ENCODE results near the gene LTBP3.

The LTBP3 gene

GRCh38 chr11:65506772-65507505 is 51.2 kb downstream of the LTBP3 start:
- DNase-seq (ENCODE audit: low read depth in 2 of 2): peak in 1 of 2 donors; percentile 38

- DNase-seq (ENCODE audit: low read depth in 2 of 2): no peak
Measured at GRCh38 chr11:65506290-65506771, 51.8 kb downstream of the LTBP3 start.

GRCh38 chr11:65505466-65506289 is 52.5 kb downstream of the LTBP3 start:
- no peak for DNase-seq (ENCODE audit: low read depth in 2 of 2)

DNA sequence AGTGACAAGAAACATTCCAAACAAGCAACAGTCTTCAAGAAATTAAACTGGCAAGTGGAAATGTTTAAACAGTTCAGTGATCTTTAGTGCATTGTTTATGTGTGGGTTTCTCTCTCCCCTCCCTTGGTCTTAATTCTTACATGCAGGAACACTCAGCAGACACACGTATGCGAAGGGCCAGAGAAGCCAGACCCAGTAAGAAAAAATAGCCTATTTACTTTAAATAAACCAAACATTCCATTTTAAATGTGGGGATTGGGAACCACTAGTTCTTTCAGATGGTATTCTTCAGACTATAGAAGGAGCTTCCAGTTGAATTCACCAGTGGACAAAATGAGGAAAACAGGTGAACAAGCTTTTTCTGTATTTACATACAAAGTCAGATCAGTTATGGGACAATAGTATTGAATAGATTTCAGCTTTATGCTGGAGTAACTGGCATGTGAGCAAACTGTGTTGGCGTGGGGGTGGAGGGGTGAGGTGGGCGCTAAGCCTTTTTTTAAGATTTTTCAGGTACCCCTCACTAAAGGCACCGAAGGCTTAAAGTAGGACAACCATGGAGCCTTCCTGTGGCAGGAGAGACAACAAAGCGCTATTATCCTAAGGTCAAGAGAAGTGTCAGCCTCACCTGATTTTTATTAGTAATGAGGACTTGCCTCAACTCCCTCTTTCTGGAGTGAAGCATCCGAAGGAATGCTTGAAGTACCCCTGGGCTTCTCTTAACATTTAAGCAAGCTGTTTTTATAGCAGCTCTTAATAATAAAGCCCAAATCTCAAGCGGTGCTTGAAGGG is 53.3 kb downstream of the LTBP3 start:
- DNase-seq (ENCODE audit: low read depth in 2 of 2): no peak

DNA sequence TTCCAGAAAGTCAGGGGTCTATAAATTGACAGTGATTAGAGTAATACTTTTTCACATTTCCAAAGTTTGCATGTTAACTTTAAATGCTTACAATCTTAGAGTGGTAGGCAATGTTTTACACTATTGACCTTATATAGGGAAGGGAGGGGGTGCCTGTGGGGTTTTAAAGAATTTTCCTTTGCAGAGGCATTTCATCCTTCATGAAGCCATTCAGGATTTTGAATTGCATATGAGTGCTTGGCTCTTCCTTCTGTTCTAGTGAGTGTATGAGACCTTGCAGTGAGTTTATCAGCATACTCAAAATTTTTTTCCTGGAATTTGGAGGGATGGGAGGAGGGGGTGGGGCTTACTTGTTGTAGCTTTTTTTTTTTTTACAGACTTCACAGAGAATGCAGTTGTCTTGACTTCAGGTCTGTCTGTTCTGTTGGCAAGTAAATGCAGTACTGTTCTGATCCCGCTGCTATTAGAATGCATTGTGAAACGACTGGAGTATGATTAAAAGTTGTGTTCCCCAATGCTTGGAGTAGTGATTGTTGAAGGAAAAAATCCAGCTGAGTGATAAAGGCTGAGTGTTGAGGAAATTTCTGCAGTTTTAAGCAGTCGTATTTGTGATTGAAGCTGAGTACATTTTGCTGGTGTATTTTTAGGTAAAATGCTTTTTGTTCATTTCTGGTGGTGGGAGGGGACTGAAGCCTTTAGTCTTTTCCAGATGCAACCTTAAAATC is 54.0 kb downstream of the LTBP3 start:
- no peak for DNase-seq (ENCODE audit: low read depth in 2 of 2)

- DNase-seq (ENCODE audit: low read depth in 2 of 2): no peak
Measured at GRCh38 chr11:65503368-65503948, 54.7 kb downstream of the LTBP3 start.

- DNase-seq (ENCODE audit: low read depth in 2 of 2): no peak
Measured at GRCh38 chr11:65502555-65503367, 55.4 kb downstream of the LTBP3 start.

GRCh38 chr11:65502274-65502554 is 55.9 kb downstream of the LTBP3 start:
- no peak for DNase-seq (ENCODE audit: low read depth in 2 of 2)

DNA sequence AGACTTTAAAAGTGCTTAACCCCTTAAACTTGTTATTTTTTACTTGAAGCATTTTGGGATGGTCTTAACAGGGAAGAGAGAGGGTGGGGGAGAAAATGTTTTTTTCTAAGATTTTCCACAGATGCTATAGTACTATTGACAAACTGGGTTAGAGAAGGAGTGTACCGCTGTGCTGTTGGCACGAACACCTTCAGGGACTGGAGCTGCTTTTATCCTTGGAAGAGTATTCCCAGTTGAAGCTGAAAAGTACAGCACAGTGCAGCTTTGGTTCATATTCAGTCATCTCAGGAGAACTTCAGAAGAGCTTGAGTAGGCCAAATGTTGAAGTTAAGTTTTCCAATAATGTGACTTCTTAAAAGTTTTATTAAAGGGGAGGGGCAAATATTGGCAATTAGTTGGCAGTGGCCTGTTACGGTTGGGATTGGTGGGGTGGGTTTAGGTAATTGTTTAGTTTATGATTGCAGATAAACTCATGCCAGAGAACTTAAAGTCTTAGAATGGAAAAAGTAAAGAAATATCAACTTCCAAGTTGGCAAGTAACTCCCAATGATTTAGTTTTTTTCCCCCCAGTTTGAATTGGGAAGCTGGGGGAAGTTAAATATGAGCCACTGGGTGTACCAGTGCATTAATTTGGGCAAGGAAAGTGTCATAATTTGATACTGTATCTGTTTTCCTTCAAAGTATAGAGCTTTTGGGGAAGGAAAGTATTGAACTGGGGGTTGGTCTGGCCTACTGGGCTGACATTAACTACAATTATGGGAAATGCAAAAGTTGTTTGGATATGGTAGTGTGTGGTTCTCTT is 56.5 kb downstream of the LTBP3 start:
- DNase-seq (ENCODE audit: low read depth in 2 of 2): no peak

DNA sequence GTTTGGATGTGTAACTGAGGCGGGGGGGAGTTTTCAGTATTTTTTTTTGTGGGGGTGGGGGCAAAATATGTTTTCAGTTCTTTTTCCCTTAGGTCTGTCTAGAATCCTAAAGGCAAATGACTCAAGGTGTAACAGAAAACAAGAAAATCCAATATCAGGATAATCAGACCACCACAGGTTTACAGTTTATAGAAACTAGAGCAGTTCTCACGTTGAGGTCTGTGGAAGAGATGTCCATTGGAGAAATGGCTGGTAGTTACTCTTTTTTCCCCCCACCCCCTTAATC is 57.0 kb downstream of the LTBP3 start:
- DNase-seq (ENCODE audit: low read depth in 2 of 2): no peak

GRCh38 chr11:65500387-65501185 is 57.6 kb downstream of the LTBP3 start:
- no peak for DNase-seq (ENCODE audit: low read depth in 2 of 2)

GRCh38 chr11:65499713-65500386 is 58.3 kb downstream of the LTBP3 start:
- no peak for DNase-seq (ENCODE audit: low read depth in 2 of 2)

- DNase-seq (ENCODE audit: low read depth in 2 of 2): peak; percentile 89 to 92
Measured at GRCh38 chr11:65498977-65499712, 59.0 kb downstream of the LTBP3 start, which contains the start of gene MALAT1. MALAT1 (plus strand) TSS chr11:65499045.

GRCh38 chr11:65498727-65498976 is 59.5 kb downstream of the LTBP3 start:
- no peak for DNase-seq (ENCODE audit: low read depth in 2 of 2)

DNA sequence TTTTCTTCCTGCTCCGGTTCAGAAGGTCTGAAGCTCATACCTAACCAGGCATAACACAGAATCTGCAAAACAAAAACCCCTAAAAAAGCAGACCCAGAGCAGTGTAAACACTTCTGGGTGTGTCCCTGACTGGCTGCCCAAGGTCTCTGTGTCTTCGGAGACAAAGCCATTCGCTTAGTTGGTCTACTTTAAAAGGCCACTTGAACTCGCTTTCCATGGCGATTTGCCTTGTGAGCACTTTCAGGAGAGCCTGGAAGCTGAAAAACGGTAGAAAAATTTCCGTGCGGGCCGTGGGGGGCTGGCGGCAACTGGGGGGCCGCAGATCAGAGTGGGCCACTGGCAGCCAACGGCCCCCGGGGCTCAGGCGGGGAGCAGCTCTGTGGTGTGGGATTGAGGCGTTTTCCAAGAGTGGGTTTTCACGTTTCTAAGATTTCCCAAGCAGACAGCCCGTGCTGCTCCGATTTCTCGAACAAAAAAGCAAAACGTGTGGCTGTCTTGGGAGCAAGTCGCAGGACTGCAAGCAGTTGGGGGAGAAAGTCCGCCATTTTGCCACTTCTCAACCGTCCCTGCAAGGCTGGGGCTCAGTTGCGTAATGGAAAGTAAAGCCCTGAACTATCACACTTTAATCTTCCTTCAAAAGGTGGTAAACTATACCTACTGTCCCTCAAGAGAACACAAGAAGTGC is 60.0 kb downstream of the LTBP3 start:
- peak; percentile 41 to 53 for DNase-seq (ENCODE audit: low read depth in 2 of 2)

DNA sequence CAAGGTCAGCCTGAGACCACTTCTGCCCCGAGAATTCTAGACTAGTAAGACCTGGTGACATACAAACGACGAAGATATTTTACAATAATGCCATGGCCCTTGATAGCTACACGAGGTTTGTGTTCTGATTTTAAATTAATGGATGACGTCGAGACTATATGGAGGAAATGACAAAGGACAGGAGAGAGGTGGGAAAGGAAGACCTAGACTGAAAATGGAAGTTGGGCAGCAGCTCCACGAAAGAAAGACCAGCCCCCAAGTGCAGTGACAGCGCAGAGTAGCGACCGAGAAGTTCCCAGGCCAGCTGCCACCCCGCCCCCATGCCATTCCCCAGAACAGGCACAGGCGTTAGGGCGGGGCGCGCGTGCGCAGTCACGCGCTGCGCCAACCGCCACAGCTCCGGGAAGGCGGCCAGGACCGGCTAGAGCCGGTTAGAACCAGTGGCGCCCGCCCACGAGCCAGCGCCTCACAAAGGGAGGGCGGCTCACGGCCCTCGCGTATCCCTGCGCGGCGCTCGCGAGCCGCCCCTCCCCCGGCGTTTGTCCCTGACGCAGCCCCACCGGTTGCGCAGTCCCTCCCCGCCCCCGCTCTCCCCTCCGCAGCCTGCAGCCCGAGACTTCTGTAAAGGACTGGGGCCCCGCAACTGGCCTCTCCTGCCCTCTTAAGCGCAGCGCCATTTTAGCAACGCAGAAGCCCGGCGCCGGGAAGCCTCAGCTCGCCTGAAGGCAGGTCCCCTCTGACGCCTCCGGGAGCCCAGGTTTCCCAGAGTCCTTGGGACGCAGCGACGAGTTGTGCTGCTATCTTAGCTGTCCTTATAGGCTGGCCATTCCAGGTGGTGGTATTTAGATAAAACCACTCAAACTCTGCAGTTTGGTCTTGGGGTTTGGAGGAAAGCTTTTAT is 60.8 kb downstream of the LTBP3 start:
- peak; percentile 96 to 98 for DNase-seq (ENCODE audit: low read depth in 2 of 2)

Measured in stimulated activated CD8-positive, alpha-beta memory T cell treated with anti-CD3 and anti-CD28 coated beads, Interleukin-2, amount 100 ng/mL, for 1 hour (primary cell).